GM21390 (cell line): ENCODE data around the gene ALDH7A1.
"Not testable (repeated sequence)": the region's sequence is repeated elsewhere in the genome, so short reads cannot be mapped to it uniquely, and the experiment has no call there.

Experiments
- ATAC-seq: cut with Tn5 transposase; IDR thresholded peaks from one replicate; pipeline ENCODE4 v1.9.1; 2021; ENCODE audit not compliant: unreplicated experiment

ALDH7A1 gene

GRCh38 chr5:126535856-126536545 lies 59.0 kb downstream of the ALDH7A1 start:
- ATAC-seq: no peak

GRCh38 chr5:126534553-126534952 lies 60.5 kb downstream of the ALDH7A1 start:
- ATAC-seq: no peak

DNA sequence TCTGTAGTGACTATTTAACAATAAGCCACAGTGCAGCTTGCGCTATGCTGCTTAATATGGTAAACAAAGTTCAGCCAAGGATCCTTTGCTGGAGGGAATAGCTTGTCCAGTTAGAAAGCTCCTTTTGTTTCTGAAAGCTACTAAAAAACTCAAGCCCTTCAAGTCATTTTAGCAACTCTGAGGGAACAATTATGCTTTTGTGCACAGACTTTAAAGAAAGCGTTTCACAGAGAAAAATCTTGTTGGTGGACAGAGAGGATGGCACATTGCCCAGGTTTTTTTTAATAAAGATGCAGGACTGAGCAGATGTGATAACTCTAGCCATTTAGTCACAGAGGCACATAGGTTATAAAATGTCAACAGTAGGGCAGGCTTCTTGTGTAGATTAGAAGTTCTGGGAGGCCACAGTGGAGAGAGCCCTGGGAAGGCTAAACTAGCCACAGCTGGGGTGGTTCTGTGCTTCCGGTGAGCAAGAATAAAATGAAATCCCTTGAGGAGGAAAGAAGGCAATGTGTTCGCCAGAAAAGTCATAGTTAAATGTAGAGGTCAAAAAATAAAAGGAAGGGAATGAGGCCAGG lies 63.4 kb downstream of the ALDH7A1 start:
- ATAC-seq: no peak

GRCh38 chr5:126527892-126528291 lies 67.1 kb downstream of the ALDH7A1 start:
- ATAC-seq: no peak

- no peak for ATAC-seq
Observed at GRCh38 chr5:126527158-126527557, 67.9 kb downstream of the ALDH7A1 start.

GRCh38 chr5:126526493-126526892 lies 68.5 kb downstream of the ALDH7A1 start:
- ATAC-seq: no peak

DNA sequence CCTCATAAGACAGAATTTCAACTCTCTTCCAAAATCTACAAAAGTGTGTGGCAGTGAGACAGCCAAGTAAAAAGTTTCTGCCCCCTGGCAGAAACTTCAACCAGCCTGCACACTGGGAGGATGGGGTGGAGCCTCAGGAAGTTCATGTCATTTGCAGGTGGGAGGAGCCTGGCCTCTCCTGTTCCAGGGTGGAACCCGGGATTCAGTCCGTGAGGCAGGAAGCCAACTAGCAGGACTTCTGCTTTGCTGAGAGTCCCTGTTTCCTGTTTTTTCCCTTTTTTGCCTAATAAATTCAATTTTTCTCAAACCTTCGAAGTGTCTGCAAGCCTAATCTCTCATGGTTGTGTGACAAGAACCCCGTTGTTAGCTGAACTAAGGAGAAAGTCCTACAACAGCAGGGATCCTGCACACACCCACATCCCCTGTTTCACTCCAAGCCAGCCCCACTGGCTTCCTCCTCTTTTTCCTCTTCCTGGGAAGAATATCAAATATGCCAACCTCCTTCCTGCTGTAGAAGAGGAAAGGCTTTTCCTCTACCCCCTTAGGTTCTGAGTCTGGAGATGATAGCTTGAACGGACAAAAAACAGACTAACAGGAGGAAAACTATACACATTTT lies 69.3 kb downstream of the ALDH7A1 start:
- no peak for ATAC-seq

DNA sequence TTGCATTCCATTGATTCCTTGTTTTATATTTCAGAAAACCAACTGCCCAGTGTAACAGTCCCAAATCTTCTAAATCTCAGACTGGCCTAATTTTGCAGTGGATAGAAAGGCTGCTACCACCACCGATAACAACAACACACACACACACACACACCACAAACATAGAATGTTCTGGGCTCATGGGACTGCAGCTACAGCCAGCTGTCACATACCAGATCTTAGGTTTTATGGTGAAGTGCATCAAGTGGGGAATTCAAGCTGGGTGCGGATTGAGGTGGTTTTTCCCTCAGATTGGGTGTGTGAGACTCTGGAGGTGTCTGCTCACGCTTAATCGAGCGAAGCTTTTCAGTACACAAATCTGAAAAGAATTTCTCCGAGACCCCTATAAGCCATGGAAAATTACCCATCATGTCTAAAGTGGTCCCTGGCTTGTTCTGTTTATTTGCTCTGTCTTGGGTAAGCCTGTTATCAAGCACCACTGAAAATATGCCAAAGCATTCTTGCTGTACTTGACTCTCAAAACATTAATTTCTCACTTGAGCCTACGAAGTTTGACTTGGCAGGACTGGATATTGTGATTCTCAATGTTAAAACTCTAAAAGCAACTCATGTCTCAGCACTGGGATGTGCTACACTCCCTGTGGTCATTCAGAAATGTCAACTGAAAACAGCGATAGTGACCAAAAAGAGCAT lies 71.1 kb downstream of the ALDH7A1 start:
- ATAC-seq: no peak

DNA sequence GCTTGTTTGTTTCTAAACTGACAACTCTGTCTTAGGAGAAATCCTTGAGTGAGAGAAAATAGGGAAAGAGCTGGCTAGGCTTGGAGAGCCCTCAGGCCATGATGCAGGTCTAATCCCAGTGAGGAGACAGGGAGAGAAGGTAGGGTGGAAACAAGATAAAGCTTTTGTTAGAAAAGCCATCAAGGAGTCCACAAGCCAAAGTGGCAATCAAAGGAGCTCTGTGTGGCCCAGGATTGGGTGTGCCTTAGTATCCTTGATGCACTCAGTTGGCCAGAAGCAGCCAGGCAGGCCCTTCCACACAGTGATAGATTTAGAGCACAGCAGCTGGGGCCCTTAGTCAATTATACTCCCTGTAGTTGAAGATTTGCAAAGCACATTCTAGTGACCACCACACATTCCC lies 73.9 kb downstream of the ALDH7A1 start:
- ATAC-seq: no peak

DNA sequence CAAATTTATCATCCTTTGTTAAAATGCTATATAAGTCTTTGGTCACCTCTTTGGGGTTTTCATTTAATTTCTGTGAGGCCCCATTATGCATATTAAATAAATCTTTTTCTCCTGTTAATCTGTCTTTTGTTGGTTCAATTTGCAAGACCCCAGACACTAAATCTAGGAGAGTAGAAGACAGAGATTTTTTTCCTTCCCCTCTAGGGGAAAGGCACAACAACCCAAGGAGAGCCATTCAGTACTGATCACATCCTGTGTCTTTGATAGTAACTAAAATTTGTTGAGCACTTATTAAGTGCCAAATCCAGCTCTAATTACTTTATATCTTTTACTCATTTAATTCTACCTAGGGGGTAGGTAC lies 74.4 kb downstream of the ALDH7A1 start:
- ATAC-seq: no peak

DNA sequence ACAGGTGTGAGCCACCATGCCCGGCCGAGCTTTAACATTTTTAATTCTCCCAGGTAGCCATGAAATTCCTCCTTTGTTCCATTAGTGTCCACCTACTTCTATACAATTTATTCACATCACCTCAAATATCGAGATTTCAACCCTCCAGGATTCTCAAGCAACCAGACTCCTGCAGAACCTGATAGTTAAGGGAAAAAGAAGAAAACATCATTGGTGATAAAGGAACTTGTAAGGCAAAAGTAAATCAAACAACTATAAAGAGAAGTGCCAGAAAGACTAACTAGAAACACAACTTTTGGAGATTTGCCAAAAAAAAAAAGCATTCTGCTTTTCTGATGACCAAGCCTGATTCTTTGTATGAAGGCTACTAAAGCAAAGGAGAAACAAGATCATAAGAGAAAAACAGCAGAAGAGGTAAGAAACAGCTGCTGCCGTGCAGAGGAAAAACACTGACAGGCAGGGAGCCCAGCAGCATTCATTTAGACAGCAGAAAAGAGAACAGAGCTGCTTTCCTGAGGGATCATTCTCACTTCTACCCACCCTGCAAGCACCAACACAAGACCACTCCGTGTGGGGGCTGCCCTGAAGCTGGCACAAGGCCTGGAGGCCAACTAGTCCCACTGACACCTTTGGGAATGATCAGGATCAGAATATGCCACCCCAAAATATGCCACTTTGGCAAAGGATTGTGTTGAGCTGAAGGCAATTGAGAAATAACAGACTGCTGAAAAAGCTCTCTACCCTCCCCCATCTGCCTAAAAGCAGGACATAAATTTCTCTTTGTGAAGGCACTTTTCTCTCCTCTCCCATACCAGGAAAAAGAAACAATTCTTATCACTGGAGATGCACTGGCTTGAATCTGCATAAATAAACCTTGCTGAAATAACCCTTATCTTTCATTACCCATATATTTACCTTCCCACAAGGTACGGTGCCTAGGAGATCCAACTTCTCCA lies 75.1 kb downstream of the ALDH7A1 start:
- ATAC-seq: no peak

DNA sequence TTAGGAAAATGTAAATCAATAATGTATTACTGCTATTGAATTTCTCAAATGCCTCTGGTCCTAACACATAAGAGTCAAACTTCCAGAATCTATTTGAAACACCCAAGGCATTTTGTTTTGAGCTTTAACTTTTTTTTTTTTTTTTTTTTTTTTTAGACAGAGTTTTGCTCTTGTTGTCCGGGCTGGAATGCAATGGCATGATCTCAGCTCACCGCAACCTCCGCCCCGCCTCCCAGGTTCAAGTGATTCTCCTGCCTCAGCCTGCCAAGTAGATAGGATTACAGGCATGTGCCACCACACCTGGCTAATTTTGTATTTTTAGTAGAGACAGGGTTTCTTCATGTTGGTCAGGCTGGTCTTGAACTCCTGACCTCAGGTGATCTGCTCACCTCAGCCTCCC lies 75.8 kb downstream of the ALDH7A1 start:
- ATAC-seq: not testable (repeated sequence)

DNA sequence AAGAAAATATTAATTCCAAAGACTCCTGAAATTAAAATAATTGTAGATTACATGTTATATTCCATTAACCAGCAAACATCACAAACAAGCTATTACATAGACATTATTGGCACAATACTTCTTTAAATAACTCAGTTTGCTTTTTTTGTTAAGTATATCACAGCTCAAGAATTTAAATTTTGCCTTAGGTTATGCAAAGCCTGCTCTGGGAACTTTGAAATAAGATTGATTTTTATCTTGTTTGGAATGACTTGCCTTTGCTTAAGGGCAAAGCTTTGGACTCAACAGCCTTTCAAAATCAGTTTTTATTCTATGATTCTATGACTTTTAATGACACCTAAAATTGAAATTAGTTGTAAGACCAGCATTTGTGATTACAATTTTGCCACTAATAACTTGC lies 78.2 kb downstream of the ALDH7A1 start:
- ATAC-seq: no peak

GRCh38 chr5:126516133-126516532 lies 78.9 kb downstream of the ALDH7A1 start:
- ATAC-seq: no peak

DNA sequence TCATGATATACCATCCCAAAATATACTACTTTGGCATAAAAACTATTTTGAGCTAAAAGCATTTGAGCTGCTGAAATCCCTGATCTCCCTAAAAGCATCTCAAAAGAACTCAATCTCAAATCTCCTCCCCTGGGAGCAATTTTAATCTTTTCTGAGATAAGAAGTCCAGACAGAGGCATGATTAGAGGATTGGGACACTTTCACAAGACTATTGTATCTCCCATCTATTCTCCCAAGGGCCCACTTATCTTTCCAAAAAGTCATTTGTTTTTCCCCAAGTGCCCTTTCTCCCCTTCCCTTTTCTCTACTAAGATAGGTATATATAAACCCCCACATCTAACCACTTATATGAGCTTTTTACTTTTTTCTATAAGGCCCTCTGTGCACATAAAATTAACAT lies 79.7 kb downstream of the ALDH7A1 start:
- ATAC-seq: no peak

DNA sequence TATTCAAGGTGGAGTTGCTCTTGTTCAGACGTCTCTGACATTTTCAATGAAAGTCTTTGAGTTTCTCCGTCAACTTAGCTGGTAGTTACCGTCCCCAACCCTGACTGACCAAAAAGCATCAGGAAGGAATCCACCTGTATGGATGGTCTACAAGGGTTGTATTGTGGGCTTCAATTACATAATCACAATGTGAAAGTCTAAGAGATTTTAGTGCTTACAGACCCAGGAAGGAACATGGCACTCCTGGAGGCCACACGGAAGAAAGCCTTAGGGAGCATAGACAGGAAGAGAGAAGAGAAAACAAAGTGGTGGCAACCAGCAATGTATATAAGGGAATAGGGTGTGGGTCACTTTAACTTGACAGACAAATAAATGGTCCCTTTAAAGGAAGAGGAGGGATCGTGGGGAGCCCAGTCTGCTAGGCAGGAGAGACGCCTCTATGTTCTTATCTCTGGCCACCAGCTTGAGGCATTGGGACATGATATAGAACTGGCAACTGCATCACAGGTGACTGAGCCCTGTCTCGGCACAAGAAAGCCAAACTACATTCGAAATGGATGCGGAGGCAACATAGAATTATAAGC lies 80.4 kb downstream of the ALDH7A1 start:
- no peak for ATAC-seq

GRCh38 chr5:126514131-126514557 lies 80.9 kb downstream of the ALDH7A1 start:
- no peak for ATAC-seq

- no peak for ATAC-seq
Observed at GRCh38 chr5:126513703-126514102, 81.3 kb downstream of the ALDH7A1 start.

GRCh38 chr5:126513302-126513701 lies 81.7 kb downstream of the ALDH7A1 start:
- ATAC-seq: no peak

GRCh38 chr5:126512451-126512850 lies 82.6 kb downstream of the ALDH7A1 start:
- ATAC-seq: no peak
